Panc1 (cell line): ENCODE measurements around the gene DCDC2.

Experiments
- POLR2AphosphoS5 ChIP-seq: IDR thresholded peaks from 2 replicates; pipeline ENCODE4 v1.6.1; 2012; ENCODE audit warnings: mild to moderate bottlenecking, low read depth, low read length, moderate library complexity
- SIN3A ChIP-seq: IDR thresholded peaks from 2 replicates; pipeline ENCODE4 v1.6.1; 2012; ENCODE audit warnings: low read depth, mild to moderate bottlenecking, low read length, moderate library complexity, borderline replicate concordance; ENCODE audit not compliant: insufficient read depth
- TCF7L2 ChIP-seq: IDR thresholded peaks from 2 replicates; pipeline ENCODE4 v1.6.1; 2011; ENCODE audit warnings: mild to moderate bottlenecking, low read depth, low read length, inconsistent platforms
- TF ChIP-seq, protein P1 (sequence below), 2 experiments: IDR thresholded peaks; 2 replicates each; pipeline ENCODE4 v1.6.1; 2011 to 2012; ENCODE audit warnings: low read depth in 2 of 2, control low read depth in 1 of 2, low read length in 1 of 2, mild to moderate bottlenecking in 1 of 2, moderate library complexity in 1 of 2; ENCODE audit not compliant: insufficient read depth in 1 of 2
- TF ChIP-seq, protein P2 (sequence below): fragments of 450-650 bp; IDR thresholded peaks from 2 replicates; pipeline ENCODE4 v1.5.1; 2017; ENCODE audit warnings: mild to moderate bottlenecking

DNA sequence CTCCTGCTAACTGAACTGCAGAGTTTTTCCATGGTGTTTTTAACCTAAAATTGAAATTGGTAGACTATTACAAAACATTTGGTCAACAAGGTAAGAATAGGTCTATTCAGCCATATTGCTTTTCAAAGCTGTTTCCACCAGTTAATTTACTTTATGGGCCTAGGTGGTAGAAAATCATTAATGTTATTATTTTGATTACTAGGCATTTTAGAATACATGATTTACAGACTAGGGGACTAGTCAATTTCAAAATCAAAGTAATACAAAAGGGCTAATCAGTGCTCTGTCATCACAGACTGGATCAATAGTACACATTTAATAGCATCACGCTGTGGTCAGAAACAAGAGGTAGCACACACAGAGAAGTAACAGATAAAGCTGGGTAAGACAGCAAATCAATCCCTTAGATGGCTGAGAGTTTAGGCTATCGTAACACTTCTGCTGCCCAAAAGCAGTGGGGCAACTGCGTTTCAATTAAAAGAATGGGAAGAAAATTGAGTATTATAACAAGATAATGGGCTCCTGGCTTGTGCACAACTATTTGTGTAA is 117.4 kb downstream of the DCDC2 start:
- TF ChIP-seq, protein P1, sequence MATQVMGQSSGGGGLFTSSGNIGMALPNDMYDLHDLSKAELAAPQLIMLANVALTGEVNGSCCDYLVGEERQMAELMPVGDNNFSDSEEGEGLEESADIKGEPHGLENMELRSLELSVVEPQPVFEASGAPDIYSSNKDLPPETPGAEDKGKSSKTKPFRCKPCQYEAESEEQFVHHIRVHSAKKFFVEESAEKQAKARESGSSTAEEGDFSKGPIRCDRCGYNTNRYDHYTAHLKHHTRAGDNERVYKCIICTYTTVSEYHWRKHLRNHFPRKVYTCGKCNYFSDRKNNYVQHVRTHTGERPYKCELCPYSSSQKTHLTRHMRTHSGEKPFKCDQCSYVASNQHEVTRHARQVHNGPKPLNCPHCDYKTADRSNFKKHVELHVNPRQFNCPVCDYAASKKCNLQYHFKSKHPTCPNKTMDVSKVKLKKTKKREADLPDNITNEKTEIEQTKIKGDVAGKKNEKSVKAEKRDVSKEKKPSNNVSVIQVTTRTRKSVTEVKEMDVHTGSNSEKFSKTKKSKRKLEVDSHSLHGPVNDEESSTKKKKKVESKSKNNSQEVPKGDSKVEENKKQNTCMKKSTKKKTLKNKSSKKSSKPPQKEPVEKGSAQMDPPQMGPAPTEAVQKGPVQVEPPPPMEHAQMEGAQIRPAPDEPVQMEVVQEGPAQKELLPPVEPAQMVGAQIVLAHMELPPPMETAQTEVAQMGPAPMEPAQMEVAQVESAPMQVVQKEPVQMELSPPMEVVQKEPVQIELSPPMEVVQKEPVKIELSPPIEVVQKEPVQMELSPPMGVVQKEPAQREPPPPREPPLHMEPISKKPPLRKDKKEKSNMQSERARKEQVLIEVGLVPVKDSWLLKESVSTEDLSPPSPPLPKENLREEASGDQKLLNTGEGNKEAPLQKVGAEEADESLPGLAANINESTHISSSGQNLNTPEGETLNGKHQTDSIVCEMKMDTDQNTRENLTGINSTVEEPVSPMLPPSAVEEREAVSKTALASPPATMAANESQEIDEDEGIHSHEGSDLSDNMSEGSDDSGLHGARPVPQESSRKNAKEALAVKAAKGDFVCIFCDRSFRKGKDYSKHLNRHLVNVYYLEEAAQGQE (IDR thresholded peaks at IDR 0.05; ENCODE audit: insufficient read depth in 1 of 2, low read depth in 2 of 2, low read length in 1 of 2): no peak
- TF ChIP-seq, protein P2, sequence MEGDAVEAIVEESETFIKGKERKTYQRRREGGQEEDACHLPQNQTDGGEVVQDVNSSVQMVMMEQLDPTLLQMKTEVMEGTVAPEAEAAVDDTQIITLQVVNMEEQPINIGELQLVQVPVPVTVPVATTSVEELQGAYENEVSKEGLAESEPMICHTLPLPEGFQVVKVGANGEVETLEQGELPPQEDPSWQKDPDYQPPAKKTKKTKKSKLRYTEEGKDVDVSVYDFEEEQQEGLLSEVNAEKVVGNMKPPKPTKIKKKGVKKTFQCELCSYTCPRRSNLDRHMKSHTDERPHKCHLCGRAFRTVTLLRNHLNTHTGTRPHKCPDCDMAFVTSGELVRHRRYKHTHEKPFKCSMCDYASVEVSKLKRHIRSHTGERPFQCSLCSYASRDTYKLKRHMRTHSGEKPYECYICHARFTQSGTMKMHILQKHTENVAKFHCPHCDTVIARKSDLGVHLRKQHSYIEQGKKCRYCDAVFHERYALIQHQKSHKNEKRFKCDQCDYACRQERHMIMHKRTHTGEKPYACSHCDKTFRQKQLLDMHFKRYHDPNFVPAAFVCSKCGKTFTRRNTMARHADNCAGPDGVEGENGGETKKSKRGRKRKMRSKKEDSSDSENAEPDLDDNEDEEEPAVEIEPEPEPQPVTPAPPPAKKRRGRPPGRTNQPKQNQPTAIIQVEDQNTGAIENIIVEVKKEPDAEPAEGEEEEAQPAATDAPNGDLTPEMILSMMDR: no peak
- TF ChIP-seq TCF7L2: no peak
- no peak for TF ChIP-seq POLR2AphosphoS5
- no peak for TF ChIP-seq SIN3A
